Smooth muscle cell (in vitro differentiated cells): ENCODE results near the gene DENND5B. TPM values are rescaled to one million over a fixed set of nuclear protein-coding genes. Genes with fewer than 3 reads are reported as not detected.
A peak's percentile ranks its signal among the peaks of the same experiment; 100 is the strongest.
"Not testable (repeated sequence)": the region's sequence is repeated elsewhere in the genome, so short reads cannot be mapped to it uniquely, and the experiment has no call there.

ENCODE experiments used
- DNase-seq: peaks from one replicate; lab custom pipeline; 2025; ENCODE audit not compliant: unreplicated experiment; lab: John Stamatoyannopoulos, UW
- H2AFZ ChIP-seq: fragments of 200-600 bp; sonication (generic); 2 replicates; pipeline ENCODE4 v1.6.0; 2016; ENCODE audit warnings: antibody characterized with exemption, low read depth, mild to moderate bottlenecking
- H3F3A ChIP-seq: fragments of 200-600 bp; sonication (generic); 2 replicates; pipeline ENCODE4 v1.6.0; 2017; ENCODE audit warnings: antibody characterized with exemption, low read depth
- H3K27ac ChIP-seq: fragments of 200-600 bp; sonication (generic); 2 replicates; pipeline ENCODE4 v1.5.1; 2016; ENCODE audit warnings: low read depth, mild to moderate bottlenecking
- H3K27me3 ChIP-seq: fragments of 200-600 bp; sonication (generic); 2 replicates; pipeline ENCODE4 v1.6.1; 2016; ENCODE audit warnings: low read depth, mild to moderate bottlenecking
- H3K36me3 ChIP-seq: fragments of 200-600 bp; sonication (generic); 2 replicates; pipeline ENCODE4 v1.5.1; 2016; ENCODE audit warnings: low read depth
- H3K4me1 ChIP-seq: fragments of 200-600 bp; sonication (generic); 2 replicates; pipeline ENCODE4 v1.5.1; 2016; ENCODE audit warnings: low read depth
- H3K4me2 ChIP-seq: fragments of 200-600 bp; sonication (generic); 2 replicates; pipeline ENCODE4 v1.6.0; 2016; ENCODE audit warnings: mild to moderate bottlenecking
- H3K4me3 ChIP-seq: fragments of 200-600 bp; sonication (generic); 2 replicates; pipeline ENCODE4 v1.5.1; 2016; ENCODE audit warnings: mild to moderate bottlenecking
- H3K79me2 ChIP-seq: fragments of 200-600 bp; sonication (generic); 2 replicates; pipeline ENCODE4 v1.6.0; 2016; ENCODE audit warnings: low read depth, mild to moderate bottlenecking
- H3K9ac ChIP-seq: fragments of 200-600 bp; sonication (generic); 2 replicates; pipeline ENCODE4 v1.6.0; 2016; ENCODE audit warnings: low read depth
- H3K9me3 ChIP-seq: fragments of 200-600 bp; sonication (generic); replicated peaks from 2 replicates; pipeline ENCODE4 v1.5.1; 2016; ENCODE audit warnings: low read depth
- H4K20me1 ChIP-seq: fragments of 200-600 bp; sonication (generic); 2 replicates; pipeline ENCODE4 v1.6.0; 2016; ENCODE audit warnings: low read depth
- CTCF ChIP-seq: fragments of 200-600 bp; sonication (generic); IDR thresholded peaks from 2 replicates; pipeline ENCODE4 v1.5.1; 2017; ENCODE audit warnings: borderline replicate concordance, mild to moderate bottlenecking, antibody characterized with exemption; ENCODE audit not compliant: insufficient read depth, poor library complexity, severe bottlenecking
- WGBS: methylation state at CpG from one replicate; pipeline ENCODE4 v1.1.7; 2016; ENCODE audit warnings: low lambda C conversion rate; 5-methylcytosine and 5-hydroxymethylcytosine counted together
- polyA plus RNA-seq: library from polyadenylated mRNA; unstranded; fragments of >200 nt; fragmentation: Nextera tagmentation; extraction: Ambion mirVana; gene quantifications from 2 replicates; pipeline ENCODE4 v1.2.1, GENCODE V29; 2016
- total RNA-seq: library from RNA; depleted of rRNA; stranded (reverse); fragments of >200 nt; gene quantifications from 2 replicates; pipeline ENCODE4 v1.2.3, GENCODE V29; 2014

The DENND5B gene
- total and polyA plus RNA-seq, 2 experiments from 2014 or later = 12.3 to 12.7 TPM

- H3K4me1 ChIP-seq = no peaks in the 10 kb centered on the region
- no peak overlapping the region for H3K4me3 ChIP-seq
- TF ChIP-seq CTCF = no peak
- H3K9me3 ChIP-seq = no peaks in the 10 kb centered on the region
- H3K4me2 ChIP-seq = no peak overlapping the region
- H3F3A ChIP-seq = no peaks in the 10 kb centered on the region
- no peaks in the 10 kb centered on the region for H4K20me1 ChIP-seq
- no peak overlapping the region for H3K27ac ChIP-seq
- no peaks in the 10 kb centered on the region for H3K27me3 ChIP-seq
- H2AFZ ChIP-seq = no peak overlapping the region
- H3K79me2 ChIP-seq = no peaks in the 10 kb centered on the region
- no peak for DNase-seq
- 93% methylated on average over 8 of the region's 8 CpGs for WGBS
- H3K9ac ChIP-seq = no peak overlapping the region
- no peaks in the 10 kb centered on the region for H3K36me3 ChIP-seq
Measured at GRCh38 chr12:31405021-31405420, 185.9 kb downstream of the DENND5B start.

- H3K27me3 ChIP-seq, H3F3A ChIP-seq, H3K9ac ChIP-seq, H4K20me1 ChIP-seq, H3K36me3 ChIP-seq, H3K9me3 ChIP-seq, H3K4me1 ChIP-seq, H3K27ac ChIP-seq, H3K79me2 ChIP-seq, H2AFZ ChIP-seq: not testable (repeated sequence)
- H3K4me3 ChIP-seq = peak overlapping the region; percentile 28
- peak; percentile 92 for TF ChIP-seq CTCF
- DNase-seq = peak; percentile 0
- H3K4me2 ChIP-seq = peak overlapping the region; percentile 78
- 16% methylated on average over 7 of the region's 7 CpGs for whole genome bisulfite sequencing
Measured at GRCh38 chr12:31403099-31403607, 187.8 kb downstream of the DENND5B start.

GRCh38 chr12:31393004-31393550 is 197.9 kb downstream of the DENND5B start:
- no peak for TF ChIP-seq CTCF
- H2AFZ ChIP-seq = no peak overlapping the region

GRCh38 chr12:31390991-31391390 is 199.9 kb downstream of the DENND5B start:
- H3K4me3 ChIP-seq = no peak overlapping the region
- TF ChIP-seq CTCF = no peak
- no peaks in the 10 kb centered on the region for H3K79me2 ChIP-seq
- no peaks in the 10 kb centered on the region for H3K27me3 ChIP-seq
- no peak overlapping the region for H3K27ac ChIP-seq
- DNase-seq = no peak
- no peaks in the 10 kb centered on the region for H4K20me1 ChIP-seq
- H3F3A ChIP-seq = no peaks in the 10 kb centered on the region
- 81% methylated on average over 2 of the region's 2 CpGs for WGBS
- no peak overlapping the region for H3K9ac ChIP-seq
- H3K4me1 ChIP-seq = peaks cover 16% of the 10 kb centered on the region
- H3K4me2 ChIP-seq = no peak overlapping the region
- no peak overlapping the region for H2AFZ ChIP-seq
- no peaks in the 10 kb centered on the region for H3K9me3 ChIP-seq
- H3K36me3 ChIP-seq = no peaks in the 10 kb centered on the region

More at GRCh38 chr12:31393004-31393550, 197.9 kb downstream of the DENND5B start:
- Histone ChIP-seq H3K79me2 (no peaks in the 10 kb centered on the region), H3K27me3 (no peaks in the 10 kb centered on the region), H3K4me2 (no peak overlapping the region), H3K9ac (no peak overlapping the region), H3K36me3 (no peaks in the 10 kb centered on the region), H3F3A (no peaks in the 10 kb centered on the region), H3K4me3 (no peak overlapping the region), H4K20me1 (no peaks in the 10 kb centered on the region), H3K4me1 (no peaks in the 10 kb centered on the region), H3K9me3 (no peaks in the 10 kb centered on the region), H3K27ac (no peak overlapping the region)
- WGBS = 94% methylated on average over 5 of the region's 5 CpGs
- no peak for DNase-seq
